ACHN (cell line): ENCODE measurements around the gene CDH22.
A peak's percentile ranks its signal among the peaks of the same experiment; 100 is the strongest.

Source experiments
- DNase-seq: peaks from one replicate; pipeline ENCODE4 v3.0.0-alpha.2; 2015
- in situ Hi-C: cut with HindIII; loops from 2 replicates; pipeline ENCODE4 v1.10.0; 2017; ENCODE audit warnings: low sequenced_read_pairs, low pct_ligation_motif_present, low pct_unique_long_range_greater_than_20kb

The CDH22 gene

GRCh38 chr20:46232539-46232938, 75.8 kb downstream of the CDH22 start:
- DNase-seq = no peak
- in situ Hi-C loops = no loop called here

- in situ Hi-C loops = no loop called here
- DNase-seq = peak; percentile 60
These were observed 77.5 kb downstream of the CDH22 start for GRCh38 chr20:46230801-46231282.

- in situ Hi-C loops = no loop called here
- DNase-seq = no peak
These were observed 78.2 kb downstream of the CDH22 start for GRCh38 chr20:46230106-46230491.

GRCh38 chr20:46229478-46230105, 78.7 kb downstream of the CDH22 start:
- in situ Hi-C loops = no loop called here
- DNase-seq = peak; percentile 18

- in situ Hi-C loops = no loop called here
- no peak for DNase-seq
These were observed 79.6 kb downstream of the CDH22 start for GRCh38 chr20:46228670-46229069.

GRCh38 chr20:46227272-46227767, 81.0 kb downstream of the CDH22 start:
- in situ Hi-C loops = no loop called here
- no peak for DNase-seq

- no peak for DNase-seq
- in situ Hi-C loops = no loop called here
These were observed 81.7 kb downstream of the CDH22 start for GRCh38 chr20:46226602-46227001.

- in situ Hi-C loops = no loop called here
- no peak for DNase-seq
These were observed 85.7 kb downstream of the CDH22 start for GRCh38 chr20:46222521-46223007.

- in situ Hi-C loops = no loop called here
- DNase-seq = no peak
These were observed 87.0 kb downstream of the CDH22 start for GRCh38 chr20:46221256-46221833.

GRCh38 chr20:46220455-46221207, 87.7 kb downstream of the CDH22 start:
- peak; percentile 39 for DNase-seq
- in situ Hi-C loops = no loop called here

GRCh38 chr20:46219920-46220319, 88.4 kb downstream of the CDH22 start:
- DNase-seq = no peak
- in situ Hi-C loops = no loop called here

- in situ Hi-C loops = no loop called here
- DNase-seq = no peak
These were observed 89.1 kb downstream of the CDH22 start for GRCh38 chr20:46219190-46219589.

- DNase-seq = no peak
These were observed 89.6 kb downstream of the CDH22 start for GRCh38 chr20:46218656-46219055.

GRCh38 chr20:46217583-46217982, 90.7 kb downstream of the CDH22 start:
- in situ Hi-C loops = no loop called here
- no peak for DNase-seq

More at GRCh38 chr20:46218656-46219055, 89.6 kb downstream of the CDH22 start:
- in situ Hi-C loops = no loop called here

GRCh38 chr20:46216770-46217464, 91.4 kb downstream of the CDH22 start:
- in situ Hi-C loops = no loop called here
- DNase-seq = no peak

GRCh38 chr20:46215913-46216707, 92.2 kb downstream of the CDH22 start:
- DNase-seq = peak; percentile 75
- in situ Hi-C loops = no loop called here

- in situ Hi-C loops = no loop called here
- no peak for DNase-seq
These were observed 93.3 kb downstream of the CDH22 start for GRCh38 chr20:46214824-46215488.
